Midbrain (tissue), 1 donor: ENCODE results near the gene MOV10.

Source experiments
- DNase-seq: peaks from one replicate; lab custom pipeline; 2025; lab: John Stamatoyannopoulos, UW

MOV10 gene

DNA sequence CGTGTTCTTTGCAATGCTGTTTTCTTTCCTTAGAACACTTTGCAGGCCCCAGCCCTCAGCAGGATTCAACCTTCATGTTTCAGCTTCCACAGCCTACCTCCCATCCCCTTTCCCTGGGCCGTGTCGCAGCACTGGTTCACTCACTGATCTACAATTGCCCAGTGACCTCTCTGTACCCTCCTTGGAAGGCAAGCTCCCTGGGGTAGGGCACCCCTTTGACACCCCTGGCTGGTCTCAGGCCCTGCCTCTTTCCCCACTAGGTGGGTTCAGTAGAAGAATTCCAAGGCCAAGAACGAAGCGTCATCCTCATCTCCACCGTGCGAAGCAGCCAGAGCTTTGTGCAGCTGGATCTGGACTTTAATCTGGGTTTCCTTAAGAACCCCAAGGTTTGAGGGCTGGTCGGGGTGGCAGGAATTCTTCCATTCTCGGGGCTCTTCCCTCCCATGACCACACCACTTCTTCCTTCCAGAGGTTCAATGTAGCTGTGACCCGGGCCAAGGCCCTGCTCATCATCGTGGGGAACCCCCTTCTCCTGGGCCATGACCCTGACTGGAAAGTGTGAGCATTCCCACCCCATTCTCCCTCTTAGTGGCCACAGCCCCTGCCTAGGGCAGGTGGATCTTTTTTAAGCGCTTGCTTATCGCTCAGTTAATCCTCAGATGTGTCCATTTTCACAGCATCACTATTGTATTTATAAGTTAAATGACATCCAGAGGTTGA lies 25.1 kb downstream of the MOV10 start:
- DNase-seq, result no peak

DNA sequence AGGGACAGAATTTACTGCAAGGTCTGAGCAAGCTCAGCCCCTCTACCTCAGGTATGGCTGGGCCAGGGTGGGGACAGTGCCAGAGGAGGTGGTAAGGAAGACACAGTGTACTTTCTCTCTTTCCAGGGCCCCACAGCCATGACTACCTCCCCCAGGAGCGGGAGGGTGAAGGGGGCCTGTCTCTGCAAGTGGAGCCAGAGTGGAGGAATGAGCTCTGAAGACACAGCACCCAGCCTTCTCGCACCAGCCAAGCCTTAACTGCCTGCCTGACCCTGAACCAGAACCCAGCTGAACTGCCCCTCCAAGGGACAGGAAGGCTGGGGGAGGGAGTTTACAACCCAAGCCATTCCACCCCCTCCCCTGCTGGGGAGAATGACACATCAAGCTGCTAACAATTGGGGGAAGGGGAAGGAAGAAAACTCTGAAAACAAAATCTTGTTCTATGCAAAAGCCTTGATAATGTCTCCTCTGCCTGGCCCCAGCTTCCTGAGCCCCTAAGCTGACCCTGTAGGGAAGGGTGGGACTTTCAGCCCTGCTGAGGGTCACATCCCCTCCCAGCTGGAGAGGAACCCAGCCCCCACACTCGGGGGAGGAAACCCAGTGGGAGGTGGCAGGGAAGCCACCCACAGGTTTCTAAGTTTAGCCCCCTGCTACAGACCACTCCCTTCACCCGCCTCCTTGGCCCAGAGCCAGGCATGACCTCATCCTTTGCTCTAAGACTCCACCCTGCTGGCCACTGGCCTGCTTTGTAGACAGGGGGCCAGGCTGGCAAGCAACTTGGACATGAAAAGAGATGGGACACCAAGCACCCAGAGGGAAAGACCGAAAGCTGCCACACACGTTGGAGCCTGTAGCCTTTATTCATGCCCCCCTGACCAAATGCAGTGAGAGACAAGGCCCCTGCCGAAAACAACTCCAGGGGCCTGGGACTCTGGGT lies 26.1 kb downstream of the MOV10 start:
- peak; percentile 86 for DNase-seq

DNA sequence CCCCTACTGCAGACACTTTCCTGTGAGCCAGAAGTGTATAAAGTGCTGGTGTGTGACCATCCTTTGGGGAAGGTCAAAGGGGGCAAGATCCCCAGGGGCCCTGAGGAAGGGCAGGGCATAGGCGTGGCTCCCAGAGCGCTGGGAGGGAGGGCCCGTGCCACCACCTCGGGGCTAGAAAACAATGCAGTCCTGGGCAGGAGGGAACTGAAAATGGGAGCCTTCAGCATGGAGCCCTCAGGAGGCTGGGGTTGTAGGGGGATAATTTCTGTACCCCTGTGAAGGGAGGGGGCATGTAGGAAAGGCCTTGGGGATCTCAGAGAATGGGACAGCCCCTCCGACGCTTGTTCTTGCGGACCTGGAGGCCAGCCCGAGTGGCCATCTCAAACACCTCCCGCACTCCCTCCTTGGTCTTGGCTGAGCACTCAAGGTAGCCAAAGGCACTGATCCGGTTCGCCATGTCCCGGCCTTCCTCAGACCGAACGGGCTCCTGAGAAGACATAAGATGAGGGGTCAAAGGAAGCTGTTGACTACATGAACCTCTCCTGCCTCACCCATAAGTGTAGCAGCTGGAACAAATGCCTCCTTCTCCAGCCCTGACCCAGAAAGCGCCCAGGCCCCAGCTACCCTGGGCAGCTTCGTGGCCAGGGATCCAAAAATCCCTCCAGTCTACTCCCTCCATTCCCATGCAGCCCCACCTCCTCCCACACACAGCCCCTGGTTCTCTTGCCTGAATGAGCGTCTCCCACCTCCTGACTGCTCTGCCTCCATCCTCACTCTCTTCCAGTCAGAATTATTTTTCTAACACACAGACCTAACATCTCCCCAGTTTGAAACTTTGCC lies 27.0 kb downstream of the MOV10 start:
- no peak for DNase-seq

DNA sequence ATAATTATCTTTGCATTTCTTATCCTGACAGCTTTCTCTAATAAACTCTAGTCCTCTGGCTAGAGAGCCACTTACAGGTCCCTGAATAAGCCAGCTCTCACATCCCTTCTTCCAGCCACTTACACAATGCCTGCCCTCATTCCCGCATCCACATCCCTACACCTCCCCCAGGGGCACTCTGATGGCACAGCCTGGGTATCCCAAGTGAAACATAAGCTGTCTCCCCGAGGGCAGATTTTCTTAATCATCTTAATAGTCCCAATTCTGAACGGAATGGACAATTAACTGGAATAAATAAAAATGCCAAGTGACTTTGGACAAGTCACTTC lies 27.6 kb downstream of the MOV10 start:
- DNase-seq, result no peak

DNA sequence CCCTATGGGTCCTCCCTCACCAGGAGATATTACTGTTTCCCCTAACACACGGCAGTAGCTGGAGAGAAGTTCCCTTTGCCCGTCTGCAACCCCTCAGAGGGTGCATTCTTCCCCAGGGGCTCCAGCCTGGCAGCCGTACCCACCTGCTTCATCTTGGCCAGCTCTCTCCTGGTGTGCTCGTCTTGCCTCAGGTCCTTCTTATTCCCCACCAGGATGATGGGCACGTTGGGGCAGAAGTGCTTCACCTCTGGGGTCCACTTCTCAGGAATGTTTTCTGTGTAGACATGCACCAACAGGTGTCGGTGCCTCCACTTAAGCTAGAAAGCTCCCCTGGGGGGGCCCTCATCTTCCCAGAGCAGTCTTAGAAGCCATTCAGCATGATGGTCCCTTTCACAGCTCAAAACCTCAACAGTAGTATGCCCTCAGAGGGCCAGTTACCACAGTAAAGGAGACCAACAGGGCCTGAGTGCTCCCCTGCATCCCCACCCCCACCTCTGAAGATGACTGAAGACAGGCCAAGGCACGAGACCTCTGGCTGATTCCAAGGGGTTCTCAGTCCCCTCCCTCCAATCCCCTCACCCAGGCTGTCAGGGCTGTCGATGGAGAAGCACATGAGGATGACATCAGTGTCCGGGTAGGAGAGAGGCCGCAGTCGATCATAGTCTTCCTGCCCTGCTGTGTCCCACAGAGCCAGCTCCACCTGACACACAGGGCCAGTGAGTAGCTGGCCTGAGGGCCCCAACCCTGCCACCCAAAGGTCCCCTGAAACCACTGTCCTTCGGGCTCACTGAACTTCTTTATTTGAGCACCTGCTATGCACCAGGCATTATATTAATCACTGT lies 28.2 kb downstream of the MOV10 start:
- no peak for DNase-seq

DNA sequence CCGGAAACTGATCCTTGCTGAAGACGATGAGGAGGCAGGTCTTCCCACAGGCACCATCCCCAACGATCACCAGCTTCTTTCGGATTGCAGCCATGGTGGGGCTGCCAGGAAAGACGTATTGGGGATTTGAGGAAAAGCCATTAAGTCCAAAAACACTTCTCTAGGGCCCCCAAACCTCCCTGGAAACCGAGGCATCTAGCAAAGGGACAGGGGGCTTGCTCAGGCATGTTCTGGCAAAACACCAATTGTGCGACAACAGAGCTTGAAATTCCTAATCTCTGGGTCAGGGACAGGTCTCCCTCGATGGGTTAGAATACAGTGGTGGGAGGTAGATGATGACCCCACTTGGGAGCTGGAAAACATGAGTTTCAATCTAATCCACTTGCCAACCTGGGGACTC lies 29.2 kb downstream of the MOV10 start:
- no peak for DNase-seq

DNA sequence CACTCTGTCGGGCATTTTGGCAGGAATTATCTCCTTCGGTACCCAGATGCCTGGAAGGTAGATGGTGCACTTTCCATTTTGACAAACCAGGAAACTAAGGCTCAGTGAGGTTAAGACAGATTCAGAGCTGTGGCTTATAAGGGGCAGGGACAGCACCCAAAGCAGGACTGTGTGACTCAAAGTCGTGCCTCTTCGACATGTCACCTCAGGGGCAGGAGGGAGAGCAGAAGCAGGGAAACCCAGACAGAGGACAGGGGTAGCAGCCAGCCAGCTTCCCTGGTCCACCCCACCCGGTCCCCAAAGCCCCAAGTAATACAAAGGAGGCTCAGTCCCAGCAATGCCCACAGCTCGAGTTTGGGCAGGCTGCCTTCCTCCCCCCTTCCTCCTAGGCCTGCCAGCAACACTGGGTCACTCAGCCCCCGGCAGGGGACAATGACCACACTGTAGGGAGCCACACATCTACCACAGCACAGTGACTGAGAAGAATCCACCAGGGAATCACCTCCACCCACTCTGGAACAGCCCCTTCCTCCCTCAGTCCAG lies 30.0 kb downstream of the MOV10 start:
- DNase-seq, result peak; percentile 87

DNA sequence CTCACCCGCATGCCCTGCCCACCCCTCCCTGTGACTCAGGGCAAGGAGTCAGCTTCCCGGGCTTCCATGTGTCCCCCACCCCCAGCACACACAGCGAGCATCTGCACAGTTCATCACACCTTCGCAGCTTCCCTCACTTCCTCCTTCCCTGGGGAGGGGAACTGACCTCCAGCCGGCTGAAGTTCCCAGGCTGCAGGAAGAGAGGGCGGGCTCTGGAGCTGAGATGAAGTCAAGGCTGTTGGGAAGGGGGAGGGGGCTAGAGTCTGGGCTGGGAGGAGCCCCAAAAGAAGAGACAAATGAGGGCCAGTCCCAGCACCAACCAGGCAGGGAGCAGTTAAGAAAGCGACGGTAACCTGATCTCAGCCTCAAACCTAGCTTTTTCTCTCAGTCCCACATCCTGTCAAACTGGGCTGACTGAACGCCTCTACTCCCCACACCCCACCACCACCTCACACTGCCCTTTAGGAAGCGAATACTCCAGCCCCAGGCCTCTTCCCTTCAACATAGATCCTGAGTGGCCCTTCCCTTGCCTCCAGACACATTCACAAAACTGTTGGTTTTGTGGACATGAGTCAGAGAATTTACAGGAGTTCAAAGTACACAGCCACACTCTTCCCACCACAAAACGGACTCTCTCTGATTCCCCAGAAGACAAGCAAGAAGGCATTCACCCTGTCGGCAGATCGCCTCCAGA lies 30.6 kb downstream of the MOV10 start:
- DNase-seq, result peak; percentile 76

DNA sequence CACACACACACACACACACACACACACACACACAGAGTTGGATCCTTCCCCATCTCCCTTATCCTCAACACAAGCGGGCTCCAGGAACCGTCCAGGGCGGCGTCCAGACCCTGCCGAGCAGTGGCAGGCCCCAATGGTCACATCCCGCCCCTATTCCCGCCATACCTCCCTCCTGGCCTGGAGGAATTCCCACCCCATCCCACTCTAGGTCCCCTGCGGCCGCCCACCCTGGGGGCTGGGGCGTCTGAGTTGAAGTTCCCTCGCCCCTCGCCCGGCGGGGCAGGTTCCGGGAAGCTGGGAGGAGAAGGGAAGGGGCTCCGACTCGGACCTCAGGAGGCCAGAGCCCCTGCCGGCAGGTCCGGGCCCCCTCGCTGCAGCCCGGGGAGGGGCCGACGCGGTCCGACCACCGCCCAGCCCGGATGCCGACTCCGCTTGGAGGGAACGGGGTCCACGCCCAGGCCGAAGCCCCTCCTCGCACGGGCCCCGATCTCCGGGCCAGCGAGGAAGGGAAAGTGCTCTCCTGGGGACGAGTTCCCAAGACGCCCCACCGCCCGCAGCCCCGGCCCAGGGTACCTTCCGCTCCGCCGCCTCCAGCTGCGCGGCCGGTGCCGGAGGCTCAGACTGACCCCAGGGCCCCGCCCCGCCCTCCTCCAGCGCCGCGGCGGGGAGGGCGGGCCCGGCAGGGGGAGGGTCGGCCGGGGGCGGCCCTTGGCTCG lies 32.2 kb downstream of the MOV10 start, which contains the start of gene RHOC:
Gene RHOC (minus strand): TSS at position 623 of the 716 bp plus-strand sequence. CDS start 3,328 bp downstream, outside the sequence.
- DNase-seq, result peak; percentile 74

DNA sequence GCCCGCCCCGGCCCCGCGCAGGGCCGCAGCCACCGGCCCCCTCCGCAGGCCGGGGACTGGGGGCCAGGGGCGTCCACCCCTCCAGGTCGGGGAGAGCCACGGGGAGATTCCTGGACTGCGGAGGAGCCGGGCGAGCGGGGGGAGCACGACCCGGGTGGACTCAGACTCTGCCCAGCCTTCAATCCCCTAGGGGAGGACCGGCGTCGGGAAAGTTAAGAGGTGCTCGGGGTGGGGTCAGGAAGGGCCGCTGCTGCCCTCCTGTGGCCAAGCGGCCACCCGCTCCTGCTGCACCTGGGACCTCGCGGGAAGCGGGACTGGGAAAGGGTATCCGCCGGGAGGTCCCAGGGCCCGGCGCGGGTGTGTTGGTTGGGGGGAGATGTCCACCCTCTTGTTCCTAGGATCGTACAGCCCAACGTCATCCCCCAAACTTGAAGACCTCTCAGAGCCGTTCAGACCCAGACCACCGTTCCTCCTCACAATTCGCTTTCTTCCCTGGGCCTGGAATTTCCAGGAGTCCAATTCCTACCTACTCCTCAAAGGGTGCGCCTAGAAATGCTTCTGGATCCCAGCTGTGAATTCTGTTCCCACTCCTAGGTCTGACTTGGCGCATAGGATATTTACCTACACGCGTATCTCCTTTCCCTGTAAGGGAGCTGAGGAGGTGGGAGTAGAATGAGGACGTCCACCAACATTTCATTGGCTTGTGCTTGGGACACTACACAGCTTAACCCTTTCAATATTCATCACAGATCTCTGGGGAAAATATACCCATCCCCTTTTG lies 33.0 kb downstream of the MOV10 start:
- peak; percentile 74 for DNase-seq

DNA sequence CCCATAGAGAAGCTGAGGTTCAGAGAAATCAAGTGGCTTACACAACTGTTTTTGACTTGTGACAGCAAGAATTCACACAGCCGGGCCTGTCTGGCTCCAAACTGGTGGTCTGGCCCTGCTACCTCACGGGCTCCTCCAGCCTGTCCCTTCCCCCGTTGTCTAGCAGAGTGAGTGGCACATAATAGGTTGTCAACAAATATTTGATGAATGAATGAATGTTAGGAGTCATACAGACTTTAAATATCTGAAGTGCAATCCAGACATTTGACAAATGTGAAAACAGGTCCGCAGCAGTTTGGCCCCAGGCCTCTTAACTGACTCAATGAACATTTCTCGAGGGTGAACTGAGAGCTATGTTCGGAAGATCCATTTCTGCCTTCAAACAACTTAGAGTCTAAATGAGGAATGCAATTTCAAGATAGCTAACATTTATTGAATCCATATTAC lies 33.6 kb downstream of the MOV10 start:
- no peak for DNase-seq

DNA sequence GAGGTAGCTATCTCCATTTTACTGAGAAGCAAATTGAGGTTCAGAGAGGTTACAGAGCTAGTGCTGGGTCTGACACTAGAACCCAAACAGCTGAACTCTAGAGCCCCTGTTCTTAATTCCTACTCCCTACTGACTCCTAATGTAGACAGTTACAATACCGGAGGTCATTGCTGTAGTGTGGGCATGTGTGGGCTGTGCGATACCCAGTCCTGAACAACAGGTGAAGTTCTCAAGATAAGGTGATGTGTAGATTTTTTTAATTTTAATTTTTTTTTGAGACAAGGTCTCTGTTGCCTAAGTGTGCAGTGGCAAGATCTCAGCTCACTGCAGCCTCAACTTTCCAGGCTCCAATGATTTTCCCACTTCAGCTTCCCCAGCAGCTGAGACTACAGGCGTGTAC lies 34.0 kb downstream of the MOV10 start:
- DNase-seq, result no peak

DNA sequence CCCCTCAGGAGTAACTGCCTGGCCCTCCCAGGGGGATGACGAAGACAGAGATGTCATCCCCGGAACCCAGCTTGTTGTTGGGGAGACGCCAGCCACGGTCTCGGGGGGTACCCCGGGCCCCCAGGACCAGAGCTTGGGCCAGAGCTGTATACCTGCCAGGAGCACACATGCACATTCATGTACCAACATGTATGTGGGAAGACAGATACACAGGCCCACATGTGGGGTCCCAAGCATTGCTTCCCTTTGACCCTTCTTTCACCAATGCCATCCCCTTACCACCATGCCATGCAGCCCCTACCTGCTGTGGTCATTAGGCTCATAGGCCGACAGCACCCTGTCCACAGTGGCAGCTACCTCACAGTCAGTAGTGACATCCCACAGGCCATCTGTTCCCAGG lies 35.7 kb downstream of the MOV10 start:
- DNase-seq, result no peak

DNA sequence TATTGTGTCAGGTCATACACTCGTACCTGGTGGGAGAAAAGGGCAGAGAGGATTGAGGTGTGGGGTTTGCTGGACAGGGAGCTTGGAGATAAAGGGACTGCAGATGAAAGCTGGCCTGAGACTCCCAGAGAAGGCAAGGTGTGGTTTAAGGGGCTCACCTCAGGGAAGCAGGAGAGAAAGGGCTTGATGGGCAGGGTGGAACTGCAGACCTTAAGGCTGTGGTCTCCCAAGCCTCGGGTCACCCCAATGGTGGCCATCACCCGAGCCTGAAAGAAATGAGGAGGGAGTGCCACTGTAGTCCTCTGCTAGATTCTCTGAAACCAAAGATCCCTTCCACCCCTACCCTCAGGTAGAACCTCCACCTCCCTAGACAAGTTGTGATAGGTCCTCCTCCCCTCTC lies 36.1 kb downstream of the MOV10 start:
- no peak for DNase-seq

DNA sequence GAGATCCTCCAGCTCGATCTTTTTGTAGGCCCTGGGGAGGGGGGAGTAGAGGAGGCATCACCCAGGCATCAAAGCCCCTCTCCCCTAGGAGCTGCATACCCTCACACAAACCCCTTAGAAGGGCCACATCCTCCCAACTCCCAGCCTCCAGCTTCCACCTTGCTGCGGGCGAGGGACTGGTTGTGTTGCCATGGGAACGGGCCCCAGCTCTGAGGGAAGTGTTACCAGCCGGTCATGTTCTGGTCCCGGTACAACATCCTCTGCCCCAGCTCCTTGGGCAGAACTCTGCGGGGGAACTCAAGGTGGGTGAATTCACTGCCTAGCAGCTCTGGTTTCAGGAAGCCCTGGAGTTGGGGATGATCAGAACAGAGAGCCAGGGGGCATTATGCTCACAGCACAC lies 36.6 kb downstream of the MOV10 start:
- no peak for DNase-seq

DNA sequence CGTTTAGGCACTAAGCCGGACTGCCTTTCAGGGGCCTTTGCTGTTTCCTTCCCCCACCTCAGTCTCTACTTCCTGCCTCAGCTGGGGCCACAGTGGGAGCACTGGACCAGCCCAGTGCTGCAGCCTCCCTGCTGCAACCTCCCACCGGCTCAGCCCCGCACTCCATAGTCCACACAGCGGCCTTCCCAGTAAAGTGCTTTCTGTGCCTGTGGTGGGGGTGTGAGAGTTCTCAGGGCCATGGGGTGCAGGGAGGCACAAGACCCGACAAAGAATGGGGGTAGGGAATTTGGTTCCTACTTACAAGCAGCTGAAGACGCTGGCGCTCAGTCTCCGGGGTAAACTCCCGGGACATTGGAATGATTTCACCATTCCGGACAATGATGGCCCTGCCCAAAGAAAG lies 37.2 kb downstream of the MOV10 start:
- no peak for DNase-seq

DNA sequence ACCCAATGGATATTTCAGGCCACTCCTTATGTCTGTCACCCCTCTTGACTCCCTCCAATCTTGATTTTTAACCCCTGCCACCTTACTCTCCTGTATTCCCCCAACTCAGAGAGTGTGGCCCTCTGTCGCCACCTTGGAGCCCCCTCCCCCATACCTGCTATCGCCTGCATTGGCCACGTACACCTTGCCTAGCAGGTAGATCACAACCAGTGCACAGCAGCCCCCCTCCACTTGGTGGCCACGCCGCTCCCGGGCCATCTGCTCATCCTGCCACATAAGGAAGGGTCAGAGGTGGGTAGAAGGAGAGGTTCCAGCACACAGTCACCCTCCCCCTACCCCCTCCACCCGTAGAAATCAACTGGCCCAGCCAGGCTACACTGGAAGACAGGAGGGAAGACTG lies 37.7 kb downstream of the MOV10 start:
- DNase-seq, result no peak

DNA sequence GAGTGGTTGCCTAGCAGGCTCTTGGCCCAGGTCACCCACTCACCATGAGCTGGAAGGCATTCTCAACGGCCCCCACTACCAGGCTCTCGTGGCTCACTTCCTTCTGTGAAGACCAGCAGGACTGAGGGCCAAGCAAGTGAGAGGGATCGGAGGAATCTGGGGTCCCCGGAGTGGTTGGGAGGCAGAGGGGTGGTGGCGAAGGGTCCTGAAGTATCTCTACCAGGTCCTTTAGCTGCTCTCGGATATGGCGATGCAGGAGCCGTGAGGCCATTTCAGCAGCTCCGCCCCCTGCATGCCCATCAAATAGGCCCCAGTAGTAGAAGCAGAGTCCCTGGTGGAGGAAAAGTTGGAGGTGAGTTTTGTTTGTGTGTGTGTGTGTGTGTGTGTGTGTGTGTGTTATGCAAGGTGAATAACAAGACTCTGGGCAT lies 38.3 kb downstream of the MOV10 start:
- no peak for DNase-seq
